BLaER1 (cell line): ENCODE data around the gene CCT4.
"Not testable (repeated sequence)": the region's sequence is repeated elsewhere in the genome, so short reads cannot be mapped to it uniquely, and the experiment has no call there.

Source experiments
- H3K27ac ChIP-seq: shearing (Covaris generic); formaldehyde crosslinking; 2 replicates; pipeline ENCODE4 v1.8.1; 2022
- H3K27me3 ChIP-seq: shearing (Covaris generic); formaldehyde crosslinking; 2 replicates; pipeline ENCODE4 v1.8.1; 2022
- H3K36me3 ChIP-seq: shearing (Covaris generic); formaldehyde crosslinking; 2 replicates; pipeline ENCODE4 v1.8.1; 2022
- H3K4me1 ChIP-seq: shearing (Covaris generic); formaldehyde crosslinking; 2 replicates; pipeline ENCODE4 v1.8.1; 2022
- H3K4me2 ChIP-seq: shearing (Covaris generic); formaldehyde crosslinking; 2 replicates; pipeline ENCODE4 v1.8.1; 2022
- H3K4me3 ChIP-seq: shearing (Covaris generic); formaldehyde crosslinking; 2 replicates; pipeline ENCODE4 v1.8.1; 2022
- H3K9ac ChIP-seq: shearing (Covaris generic); formaldehyde crosslinking; 2 replicates; pipeline ENCODE4 v1.8.1; 2022
- H3K9me3 ChIP-seq: shearing (Covaris generic); formaldehyde crosslinking; 2 replicates; pipeline ENCODE4 v1.8.1; 2022
- H4K20me1 ChIP-seq: shearing (Covaris generic); formaldehyde crosslinking; 2 replicates; pipeline ENCODE4 v1.8.1; 2022
- Cebpa-rat ChIP-seq: shearing (Covaris generic); IDR thresholded peaks from 2 replicates; pipeline ENCODE4 v1.8.1; 2022

The CCT4 gene, protein sequence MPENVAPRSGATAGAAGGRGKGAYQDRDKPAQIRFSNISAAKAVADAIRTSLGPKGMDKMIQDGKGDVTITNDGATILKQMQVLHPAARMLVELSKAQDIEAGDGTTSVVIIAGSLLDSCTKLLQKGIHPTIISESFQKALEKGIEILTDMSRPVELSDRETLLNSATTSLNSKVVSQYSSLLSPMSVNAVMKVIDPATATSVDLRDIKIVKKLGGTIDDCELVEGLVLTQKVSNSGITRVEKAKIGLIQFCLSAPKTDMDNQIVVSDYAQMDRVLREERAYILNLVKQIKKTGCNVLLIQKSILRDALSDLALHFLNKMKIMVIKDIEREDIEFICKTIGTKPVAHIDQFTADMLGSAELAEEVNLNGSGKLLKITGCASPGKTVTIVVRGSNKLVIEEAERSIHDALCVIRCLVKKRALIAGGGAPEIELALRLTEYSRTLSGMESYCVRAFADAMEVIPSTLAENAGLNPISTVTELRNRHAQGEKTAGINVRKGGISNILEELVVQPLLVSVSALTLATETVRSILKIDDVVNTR

DNA sequence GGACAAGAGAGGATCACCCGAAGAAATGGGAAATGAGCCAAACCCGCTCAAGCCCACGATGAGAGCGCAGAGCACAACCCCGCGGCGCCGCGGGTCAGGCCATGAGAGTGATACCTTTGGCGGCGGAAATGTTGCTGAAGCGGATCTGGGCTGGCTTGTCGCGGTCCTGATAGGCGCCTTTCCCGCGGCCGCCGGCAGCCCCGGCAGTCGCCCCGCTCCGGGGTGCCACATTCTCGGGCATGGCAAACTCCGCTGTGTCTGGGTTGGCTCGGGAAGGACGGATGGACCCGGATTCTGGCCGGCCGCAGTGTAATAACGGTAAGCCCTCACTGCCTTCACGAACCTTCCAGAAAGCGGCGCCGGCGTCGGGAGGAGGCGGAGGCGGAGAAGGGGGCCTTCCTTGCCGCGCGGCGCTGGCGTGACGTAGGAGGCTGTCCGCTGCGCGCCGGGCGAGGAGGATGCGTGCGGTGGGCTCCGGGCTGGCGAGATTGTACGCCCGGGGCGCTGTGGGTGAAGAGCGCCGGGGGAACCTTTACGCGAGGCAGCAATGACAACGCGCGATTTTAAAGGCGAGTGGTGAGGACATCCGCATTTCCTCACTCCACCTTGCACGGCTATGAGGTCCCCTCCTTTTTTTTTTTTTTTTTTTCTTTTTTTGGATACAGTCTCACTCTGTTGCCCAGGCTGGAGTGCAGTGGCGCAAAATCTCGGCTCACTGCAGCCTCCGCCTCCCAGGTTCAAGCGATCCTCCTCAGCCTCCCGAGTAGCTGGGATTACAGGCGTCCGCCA, at the start of gene CCT4:
Gene CCT4 (minus strand): TSS at position 390 of the 789 bp plus-strand sequence. CDS start 149 bp downstream, at position 241.
- Histone ChIP-seq H3K4me2 (peak within 1 kb of the TSS; percentile 90), H3K4me1 (peaks cover 24% of the 10 kb centered on the region), H3K4me3 (peak within 1 kb of the TSS; percentile 88), H3K36me3 (peaks cover 38% of the 10 kb centered on the region), H3K9ac (peak within 1 kb of the TSS; percentile 97), H4K20me1 (peaks cover 48% of the 10 kb centered on the region), H3K9me3 (no peaks in the 10 kb centered on the region), H3K27ac (peak within 1 kb of the TSS; percentile 90), H3K27me3 (no peaks in the 10 kb centered on the region)
- TF ChIP-seq Cebpa-rat = no peak

DNA sequence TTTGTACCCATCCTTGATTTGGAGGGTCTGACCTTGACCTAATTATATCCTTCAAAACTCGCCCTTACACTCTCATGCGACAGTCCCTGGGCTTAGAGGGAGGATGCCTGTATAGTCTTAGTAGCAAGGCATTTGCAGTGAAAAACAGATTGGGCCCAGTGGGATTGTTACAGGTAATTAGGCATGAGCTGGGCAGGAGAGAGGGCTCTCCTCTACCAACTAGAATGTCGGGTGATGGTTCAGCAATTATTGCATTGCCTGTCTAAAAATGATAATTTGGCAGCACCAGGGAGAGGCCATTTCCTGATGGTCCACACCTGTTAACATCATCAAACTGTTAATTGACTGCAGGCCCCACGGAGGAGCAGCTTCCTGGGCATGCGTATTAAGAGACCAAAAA, 49.4 kb upstream of the CCT4 start:
- Histone ChIP-seq H3K4me2 (peak overlapping the region; percentile 37), H3K4me1 (peaks cover 10% of the 10 kb centered on the region), H3K36me3 (peaks cover 4% of the 10 kb centered on the region), H4K20me1 (no peaks in the 10 kb centered on the region), H3K4me3 (no peak overlapping the region), H3K9me3 (peaks cover 4% of the 10 kb centered on the region; the same call in 1 of the 2 replicates), H3K27me3 (no peaks in the 10 kb centered on the region), H3K9ac (no peak overlapping the region), H3K27ac (no peak overlapping the region)
- TF ChIP-seq Cebpa-rat = no peak

DNA sequence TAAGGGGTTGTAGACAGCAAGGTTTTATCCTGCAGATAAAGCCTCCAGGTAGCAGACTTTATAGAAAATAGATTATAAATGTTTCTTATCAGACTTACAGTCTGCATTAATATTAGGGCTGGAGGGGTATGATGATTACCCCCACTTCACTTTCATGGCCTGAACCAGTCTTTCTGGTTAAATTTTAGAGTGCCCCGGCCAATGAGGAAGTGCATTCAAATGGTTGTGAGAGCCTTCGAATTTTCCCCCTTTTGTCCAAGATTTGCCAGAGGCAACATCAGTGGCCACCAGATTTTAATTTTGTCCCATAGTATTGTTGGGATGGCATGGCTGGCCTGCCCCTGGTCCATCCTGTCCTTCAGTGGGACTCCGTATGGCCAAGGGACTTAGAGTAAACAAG, 48.6 kb upstream of the CCT4 start:
- Histone ChIP-seq H3K9ac (no peak overlapping the region), H3K27me3 (no peaks in the 10 kb centered on the region), H4K20me1 (no peaks in the 10 kb centered on the region), H3K9me3 (peaks cover 9% of the 10 kb centered on the region; the same call in 1 of the 2 replicates), H3K4me1 (peaks cover 10% of the 10 kb centered on the region), H3K27ac (no peak overlapping the region), H3K4me2 (no peak overlapping the region), H3K4me3 (no peak overlapping the region), H3K36me3 (peaks cover 9% of the 10 kb centered on the region)
- TF ChIP-seq Cebpa-rat = no peak

DNA sequence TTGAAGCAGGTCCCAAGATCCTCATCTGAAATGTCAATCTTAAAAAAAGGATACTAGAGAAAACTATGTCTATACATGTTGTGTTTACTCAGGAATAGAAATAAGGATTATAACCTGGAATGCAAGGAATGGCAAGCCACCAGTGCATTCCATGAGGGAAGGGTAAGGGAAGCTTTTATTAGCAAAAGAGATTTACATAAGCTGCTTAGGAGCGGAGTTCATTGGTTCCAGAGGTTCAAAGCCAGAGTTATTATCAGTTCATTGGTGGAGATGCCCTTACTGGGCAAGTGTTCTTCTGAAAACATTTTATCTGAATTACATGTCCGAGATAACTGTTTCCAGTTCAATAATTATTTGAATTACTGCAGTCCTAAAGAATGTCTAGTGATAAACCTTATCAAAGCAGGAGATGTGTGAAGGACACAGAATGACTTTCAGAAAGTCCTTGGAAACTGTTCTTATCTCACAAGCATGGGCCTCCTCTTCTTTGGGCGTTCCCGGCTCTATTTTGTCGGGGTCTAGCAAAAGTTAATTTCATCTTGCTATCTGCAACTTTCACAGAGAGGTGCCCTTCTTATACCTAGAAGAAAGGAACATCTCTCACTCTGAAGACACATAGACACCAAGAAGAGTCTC, 40.5 kb upstream of the CCT4 start:
- Histone ChIP-seq H3K27me3 (no peaks in the 10 kb centered on the region), H3K36me3 (peaks cover 24% of the 10 kb centered on the region), H3K4me2 (no peak overlapping the region), H3K27ac (no peak overlapping the region), H3K9me3 (peaks cover 9% of the 10 kb centered on the region; the same call in 1 of the 2 replicates), H4K20me1 (no peaks in the 10 kb centered on the region), H3K4me3 (no peak overlapping the region), H3K9ac (no peak overlapping the region), H3K4me1 (no peaks in the 10 kb centered on the region)
- TF ChIP-seq Cebpa-rat = no peak

DNA sequence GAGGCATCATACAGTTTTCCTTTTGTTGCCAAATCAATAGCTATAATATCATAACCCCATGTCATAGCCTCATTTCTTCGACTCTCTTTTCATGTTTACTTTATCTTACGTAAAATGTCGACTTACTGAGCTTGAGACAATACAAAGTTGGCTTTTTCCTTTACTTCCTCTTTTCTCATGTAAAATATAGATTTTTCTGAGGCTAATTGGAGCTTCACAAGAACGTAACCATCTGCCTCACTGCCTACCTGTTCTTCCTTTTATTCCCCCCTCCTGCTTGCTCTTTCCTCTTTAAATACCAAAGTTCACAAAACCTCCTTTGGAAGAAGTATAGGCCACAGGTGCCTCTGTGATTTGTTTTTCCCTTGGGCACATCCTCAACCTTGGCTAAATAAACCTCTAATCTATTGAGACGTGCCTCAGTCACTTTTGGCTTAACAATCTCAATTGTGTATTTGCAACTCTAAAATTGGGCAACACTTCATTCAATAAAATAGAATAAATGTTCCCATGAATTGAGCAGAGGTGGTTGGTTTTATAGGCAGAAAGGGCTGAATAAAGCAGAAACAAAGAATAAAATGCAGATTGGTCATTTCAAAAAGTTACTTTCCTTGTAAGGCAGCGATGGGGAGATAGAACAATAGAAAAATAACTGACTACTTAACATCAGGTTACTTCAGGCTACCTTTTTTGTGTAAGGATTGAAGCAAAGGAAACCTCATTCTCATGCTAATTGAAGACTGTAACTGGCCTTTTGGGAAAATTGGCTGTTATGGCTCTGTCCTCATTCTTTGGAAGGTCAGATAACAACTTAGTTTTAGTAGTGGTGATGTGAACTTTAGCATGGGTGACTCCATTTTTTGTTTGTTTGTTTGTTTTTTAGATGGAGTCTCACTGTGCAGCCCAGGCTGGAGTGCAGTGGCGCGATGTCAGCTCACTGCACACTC, 38.3 kb upstream of the CCT4 start:
- Histone ChIP-seq H3K27me3 (no peaks in the 10 kb centered on the region), H3K36me3 (peaks cover 15% of the 10 kb centered on the region; the same call in 1 of the 2 replicates), H3K9me3 (no peaks in the 10 kb centered on the region), H3K9ac (no peak overlapping the region), H3K4me3 (no peak overlapping the region), H3K4me1 (no peaks in the 10 kb centered on the region), H4K20me1 (no peaks in the 10 kb centered on the region), H3K27ac (no peak overlapping the region), H3K4me2 (no peak overlapping the region)
- no peak for TF ChIP-seq Cebpa-rat

DNA sequence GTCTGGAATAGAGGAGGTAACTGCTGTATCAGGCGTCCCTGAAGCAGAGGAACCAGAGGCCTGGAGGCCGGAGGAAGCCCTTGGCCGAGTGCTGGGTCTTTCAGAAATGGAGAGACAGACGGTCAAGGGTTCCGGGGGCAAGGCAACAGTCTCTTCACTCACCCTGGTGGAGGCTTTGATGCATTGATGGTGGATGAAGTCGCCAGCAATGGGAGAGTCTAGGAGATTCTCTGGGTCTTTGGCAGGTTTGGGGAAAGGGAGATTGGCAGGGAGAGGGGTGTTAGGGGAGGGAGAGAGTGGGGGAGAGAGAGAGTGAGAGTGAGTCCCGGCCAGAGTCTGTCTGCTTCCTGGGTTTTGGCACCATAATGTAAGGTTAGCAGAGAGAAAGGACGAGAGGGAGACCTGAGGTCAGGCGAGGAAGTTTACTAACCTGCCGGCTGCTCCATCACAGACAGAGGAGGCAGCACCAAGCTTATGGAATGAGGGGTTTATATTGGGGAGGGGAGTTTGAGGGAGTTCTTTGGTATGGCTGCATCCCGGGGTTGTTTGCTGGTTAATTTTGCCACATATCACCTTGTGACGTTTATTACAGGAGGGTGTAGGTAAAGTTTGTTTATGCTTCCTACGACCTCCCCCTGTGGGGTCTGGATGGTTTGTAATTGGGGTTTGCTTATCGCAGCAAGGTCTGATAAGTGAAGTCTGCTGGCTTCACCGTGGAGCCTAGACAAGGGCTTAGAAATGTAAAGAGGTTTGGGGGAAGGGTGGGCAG, 36.6 kb upstream of the CCT4 start:
- H3K4me3 ChIP-seq = no peak overlapping the region
- H3K4me2 ChIP-seq = no peak overlapping the region
- H3K4me1 ChIP-seq = no peaks in the 10 kb centered on the region
- no peaks in the 10 kb centered on the region for H4K20me1 ChIP-seq
- no peaks in the 10 kb centered on the region for H3K27me3 ChIP-seq
- H3K36me3 ChIP-seq = peaks cover 15% of the 10 kb centered on the region; the same call in 1 of the 2 replicates
- no peak for TF ChIP-seq Cebpa-rat
- H3K27ac ChIP-seq = no peak overlapping the region
- no peaks in the 10 kb centered on the region for H3K9me3 ChIP-seq
- no peak overlapping the region for H3K9ac ChIP-seq

DNA sequence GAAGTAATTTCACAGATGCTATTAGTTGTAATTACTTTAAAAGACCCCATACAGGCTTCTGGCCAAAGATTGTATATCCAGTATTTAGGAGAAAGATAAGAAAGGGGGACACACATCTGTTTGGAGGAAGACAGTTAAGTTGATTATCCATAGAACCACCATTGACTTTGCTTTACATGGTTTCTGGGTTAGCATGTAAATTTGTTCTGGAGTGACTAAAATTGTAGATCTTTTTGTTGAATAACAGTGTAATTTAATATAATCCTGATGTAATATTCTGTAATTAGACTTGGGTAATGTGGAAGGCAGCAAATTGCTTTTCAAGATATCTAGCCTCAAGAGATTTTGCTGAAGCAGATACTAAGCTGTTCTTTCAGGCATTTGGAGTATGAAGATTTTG, 34.3 kb upstream of the CCT4 start:
- H4K20me1 ChIP-seq = no peaks in the 10 kb centered on the region
- H3K9me3 ChIP-seq = no peaks in the 10 kb centered on the region
- TF ChIP-seq Cebpa-rat = no peak
- no peak overlapping the region for H3K4me3 ChIP-seq
- H3K4me1 ChIP-seq = no peaks in the 10 kb centered on the region
- no peaks in the 10 kb centered on the region for H3K27me3 ChIP-seq
- no peak overlapping the region for H3K27ac ChIP-seq
- H3K4me2 ChIP-seq = no peak overlapping the region
- no peak overlapping the region for H3K9ac ChIP-seq
- peaks cover 18% of the 10 kb centered on the region for H3K36me3 ChIP-seq

DNA sequence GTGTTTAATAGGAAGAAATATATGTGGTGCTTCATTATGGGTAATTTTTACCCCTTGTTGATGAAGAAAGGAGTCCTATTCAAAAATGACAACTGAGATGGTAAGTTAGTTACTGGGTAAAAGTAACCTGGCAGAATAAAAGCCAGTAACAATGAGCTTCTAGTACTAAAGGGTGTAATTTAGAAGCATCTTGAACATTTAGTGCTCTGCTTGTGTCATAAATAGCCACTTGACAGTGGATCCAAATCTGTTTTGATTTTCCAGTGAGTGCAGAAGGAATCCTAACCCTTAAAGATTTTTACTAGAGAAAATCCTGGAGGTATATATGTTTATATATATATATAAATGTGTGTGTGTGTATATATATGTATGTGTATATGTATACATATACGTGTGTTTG, 32.1 kb upstream of the CCT4 start:
- no peak overlapping the region for H3K4me3 ChIP-seq
- no peak for TF ChIP-seq Cebpa-rat

DNA sequence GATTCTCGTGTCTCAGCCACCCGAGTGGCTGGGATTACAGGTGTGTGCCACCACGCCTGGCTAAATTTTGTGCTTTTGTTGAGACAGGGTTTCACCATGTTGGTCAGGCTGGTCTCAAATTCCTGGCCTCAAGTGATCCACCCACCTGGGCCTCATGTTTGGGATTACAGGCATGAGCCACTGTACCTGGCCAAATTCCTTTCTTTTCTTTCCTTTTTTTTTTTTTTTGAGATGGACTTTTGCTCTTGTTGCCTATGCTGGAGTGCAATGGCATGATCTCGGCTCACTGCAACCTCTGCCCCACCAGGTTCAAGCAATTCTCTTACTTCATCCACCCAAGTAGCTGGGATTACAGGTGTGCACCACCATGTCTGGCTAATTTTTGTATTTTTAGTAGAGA, 26.3 kb upstream of the CCT4 start:
- H3K9me3 ChIP-seq, H3K9ac ChIP-seq, H3K4me1 ChIP-seq, H3K27me3 ChIP-seq, H3K27ac ChIP-seq, H4K20me1 ChIP-seq, H3K4me3 ChIP-seq, H3K4me2 ChIP-seq, H3K36me3 ChIP-seq: not testable (repeated sequence)

More for the DNA sequence above, 32.1 kb upstream of the CCT4 start:
- Histone ChIP-seq H3K4me1 (no peaks in the 10 kb centered on the region), H3K9me3 (no peaks in the 10 kb centered on the region), H3K4me2 (no peak overlapping the region), H3K36me3 (peaks cover 12% of the 10 kb centered on the region; the same call in 1 of the 2 replicates), H3K9ac (no peak overlapping the region), H3K27me3 (no peaks in the 10 kb centered on the region), H4K20me1 (no peaks in the 10 kb centered on the region), H3K27ac (no peak overlapping the region)
